Measurements from ENCODE around the gene B2M.
"Not testable (repeated sequence)": the region's sequence is repeated elsewhere in the genome, so short reads cannot be mapped to it uniquely, and the experiment has no call there.

DNA sequence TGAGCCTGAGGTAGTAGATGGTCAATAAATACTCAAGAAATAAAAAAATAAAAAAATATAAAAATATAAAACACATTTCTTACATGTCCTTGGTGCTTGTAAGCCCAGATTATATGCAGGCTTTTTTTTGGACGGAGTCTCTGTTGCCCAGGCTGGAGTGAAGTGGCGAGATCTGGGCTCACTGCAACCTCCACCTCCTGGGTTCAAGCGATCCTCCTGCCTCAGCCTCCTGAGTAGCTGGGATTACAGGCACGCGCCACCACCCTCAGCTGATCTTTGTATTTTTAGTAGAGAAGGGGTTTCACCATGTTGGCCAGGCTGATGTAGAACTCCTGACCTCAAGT, 16.9 kb downstream of the B2M start:
- TF ChIP-seq POLR2AphosphoS5 (IDR thresholded peaks at IDR 0.05; ENCODE audit: low read depth, low read length); POLR2A (IDR thresholded peaks at IDR 0.05; ENCODE audit: borderline replicate concordance, extremely low read depth, insufficient read depth, insufficient read length); RAD21 (IDR thresholded peaks at IDR 0.05; ENCODE audit: low read depth); FOSL1 (IDR thresholded peaks at IDR 0.05; ENCODE audit: low read depth); ZNF274 (IDR thresholded peaks at IDR 0.05; ENCODE audit: low read depth, low read length): not testable (repeated sequence)
- TF ChIP-seq, protein P1, sequence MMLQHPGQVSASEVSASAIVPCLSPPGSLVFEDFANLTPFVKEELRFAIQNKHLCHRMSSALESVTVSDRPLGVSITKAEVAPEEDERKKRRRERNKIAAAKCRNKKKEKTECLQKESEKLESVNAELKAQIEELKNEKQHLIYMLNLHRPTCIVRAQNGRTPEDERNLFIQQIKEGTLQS (IDR thresholded peaks at IDR 0.05): not testable (repeated sequence)
- TF ChIP-seq, protein P2, sequence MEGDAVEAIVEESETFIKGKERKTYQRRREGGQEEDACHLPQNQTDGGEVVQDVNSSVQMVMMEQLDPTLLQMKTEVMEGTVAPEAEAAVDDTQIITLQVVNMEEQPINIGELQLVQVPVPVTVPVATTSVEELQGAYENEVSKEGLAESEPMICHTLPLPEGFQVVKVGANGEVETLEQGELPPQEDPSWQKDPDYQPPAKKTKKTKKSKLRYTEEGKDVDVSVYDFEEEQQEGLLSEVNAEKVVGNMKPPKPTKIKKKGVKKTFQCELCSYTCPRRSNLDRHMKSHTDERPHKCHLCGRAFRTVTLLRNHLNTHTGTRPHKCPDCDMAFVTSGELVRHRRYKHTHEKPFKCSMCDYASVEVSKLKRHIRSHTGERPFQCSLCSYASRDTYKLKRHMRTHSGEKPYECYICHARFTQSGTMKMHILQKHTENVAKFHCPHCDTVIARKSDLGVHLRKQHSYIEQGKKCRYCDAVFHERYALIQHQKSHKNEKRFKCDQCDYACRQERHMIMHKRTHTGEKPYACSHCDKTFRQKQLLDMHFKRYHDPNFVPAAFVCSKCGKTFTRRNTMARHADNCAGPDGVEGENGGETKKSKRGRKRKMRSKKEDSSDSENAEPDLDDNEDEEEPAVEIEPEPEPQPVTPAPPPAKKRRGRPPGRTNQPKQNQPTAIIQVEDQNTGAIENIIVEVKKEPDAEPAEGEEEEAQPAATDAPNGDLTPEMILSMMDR (IDR thresholded peaks at IDR 0.05 in 2 of 3, conservative IDR thresholded peaks at IDR 0.05 in 1 of 3; ENCODE audit: borderline replicate concordance in 1 of 3, insufficient read depth in 1 of 3, low read depth in 2 of 3, low read length in 2 of 3): not testable (repeated sequence)
